Amygdala (tissue), 56 donors: ENCODE results near the gene RAPGEF4.
"Not testable (repeated sequence)": the region's sequence is repeated elsewhere in the genome, so short reads cannot be mapped to it uniquely, and the experiment has no call there.

ENCODE experiments used
- DNase-seq, 56 donors: peaks; one replicate each; lab custom pipeline; 2025; lab: John Stamatoyannopoulos, UW

RAPGEF4 gene

DNA sequence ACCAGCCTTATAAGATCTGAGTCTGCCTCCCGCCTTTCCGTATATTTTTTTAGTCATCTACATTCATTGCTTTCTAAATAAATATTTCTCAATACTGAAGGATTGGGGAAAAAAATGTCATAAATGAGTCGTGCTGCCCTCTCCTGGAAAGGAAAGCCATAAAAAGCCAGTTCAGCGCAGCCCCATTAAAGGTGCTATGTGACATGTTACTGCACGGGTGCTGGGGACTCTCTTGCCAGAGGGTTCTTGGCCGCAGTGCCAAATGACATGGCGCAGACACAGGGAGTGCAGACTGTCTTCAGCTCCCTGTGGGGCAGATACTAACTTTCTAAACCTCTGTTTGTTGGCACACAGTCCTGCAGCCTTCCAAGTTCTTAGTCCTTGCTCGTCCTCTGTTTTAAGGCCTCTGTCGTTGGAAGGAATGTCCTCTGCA lies 286.3 kb downstream of the RAPGEF4 start:
- DNase-seq: no peak

DNA sequence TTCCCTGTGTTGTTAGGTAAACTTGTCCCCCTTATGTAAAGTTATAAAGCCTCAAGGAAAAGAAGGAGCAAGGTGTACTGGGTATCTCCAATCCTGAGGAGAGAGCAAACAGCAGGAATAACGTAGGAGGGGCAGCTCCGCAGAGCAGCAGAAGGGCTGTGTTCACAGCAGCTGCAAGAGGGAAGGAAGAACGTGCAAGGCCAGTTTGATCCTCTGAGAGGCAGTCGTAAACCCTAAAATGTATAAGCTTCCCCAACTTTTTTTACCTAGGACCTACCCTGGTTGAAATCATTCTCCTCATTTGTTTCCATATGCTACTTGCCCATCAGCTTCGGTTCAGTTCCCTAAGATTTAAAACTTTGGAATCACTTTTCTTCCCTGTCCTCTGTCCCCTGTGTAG lies 288.1 kb downstream of the RAPGEF4 start:
- no peak for DNase-seq

DNA sequence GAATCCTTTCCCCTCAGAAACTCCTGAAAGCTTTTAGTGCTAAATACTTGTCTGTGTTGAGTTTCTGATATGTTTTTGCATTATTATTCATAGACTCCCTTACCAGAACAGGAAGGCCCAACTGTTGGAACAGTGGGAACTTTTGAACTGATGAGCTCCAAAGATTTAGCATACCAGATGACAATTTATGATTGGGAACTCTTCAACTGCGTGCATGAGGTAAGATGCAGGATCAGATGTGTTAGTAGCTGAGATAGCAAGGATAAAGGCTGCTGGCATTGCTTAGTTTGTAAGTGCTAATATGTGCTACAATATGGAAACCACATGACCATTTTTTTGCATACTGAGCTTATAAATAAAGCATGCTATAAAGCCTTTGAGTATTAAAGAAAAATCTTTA lies 290.8 kb downstream of the RAPGEF4 start:
- DNase-seq: no peak

DNA sequence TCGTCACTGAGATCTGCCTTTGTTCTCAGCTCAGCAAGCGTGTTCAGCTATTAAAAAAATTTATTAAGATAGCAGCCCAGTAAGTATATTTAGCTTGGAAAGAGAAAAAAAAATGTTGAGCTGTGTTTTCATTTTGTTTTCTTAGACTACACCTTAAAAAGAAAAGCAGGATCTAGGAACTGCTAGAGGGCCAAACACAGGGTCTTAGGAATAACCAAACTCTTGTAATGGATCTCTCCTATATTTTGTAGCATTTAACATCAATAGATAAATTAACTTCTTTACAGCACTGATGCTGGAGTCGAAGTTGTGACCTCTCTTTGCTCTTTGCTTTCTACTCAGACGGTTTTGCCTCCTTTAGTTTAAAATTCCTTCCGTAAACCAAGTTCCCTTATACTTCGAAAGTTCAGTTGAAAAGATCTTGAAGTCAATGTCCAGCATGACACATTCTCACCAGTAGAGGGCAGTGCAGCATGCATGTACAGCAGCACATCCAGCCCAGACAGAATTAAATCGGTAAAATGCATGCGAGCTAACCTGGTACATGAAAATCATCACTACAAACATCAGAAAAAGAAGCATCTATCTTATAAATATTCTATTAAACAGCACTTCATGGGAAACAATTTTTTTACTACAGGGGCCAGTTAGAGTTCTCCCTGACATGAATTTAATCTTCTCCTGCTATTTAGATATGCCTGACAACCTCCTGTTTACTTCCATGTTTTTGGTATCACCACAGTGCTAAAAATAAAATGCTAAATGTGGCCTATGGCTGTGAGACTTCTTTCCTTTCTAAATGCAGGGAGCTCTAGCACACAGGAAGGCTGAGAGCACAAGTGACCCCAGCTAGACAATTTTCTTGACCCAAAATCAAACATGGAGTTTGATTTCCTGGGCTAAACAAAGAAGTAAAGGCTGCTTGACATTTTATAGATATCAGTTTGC lies 291.8 kb downstream of the RAPGEF4 start:
- peak in 51 of 56 donors; percentile 1 to 92 (median 50) for DNase-seq

DNA sequence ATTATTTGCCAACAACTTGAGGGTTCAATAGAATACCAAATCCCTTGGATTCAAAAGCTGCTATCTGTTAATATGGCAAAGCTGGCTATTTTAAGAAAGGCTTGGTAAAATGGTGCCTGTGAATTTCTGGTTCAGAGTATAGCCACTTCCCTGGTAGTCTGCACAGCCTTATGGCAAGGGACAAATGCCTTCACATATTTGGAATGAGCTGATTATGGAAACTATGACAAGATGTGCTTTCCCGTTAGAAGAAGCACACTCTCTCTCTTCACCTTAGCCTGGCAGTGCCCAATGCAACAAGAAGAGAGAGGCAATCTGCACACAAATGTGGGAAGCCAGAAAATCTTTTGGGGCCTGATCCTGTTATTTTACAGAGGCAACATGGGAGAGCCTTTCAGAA lies 292.5 kb downstream of the RAPGEF4 start:
- DNase-seq: no peak

DNA sequence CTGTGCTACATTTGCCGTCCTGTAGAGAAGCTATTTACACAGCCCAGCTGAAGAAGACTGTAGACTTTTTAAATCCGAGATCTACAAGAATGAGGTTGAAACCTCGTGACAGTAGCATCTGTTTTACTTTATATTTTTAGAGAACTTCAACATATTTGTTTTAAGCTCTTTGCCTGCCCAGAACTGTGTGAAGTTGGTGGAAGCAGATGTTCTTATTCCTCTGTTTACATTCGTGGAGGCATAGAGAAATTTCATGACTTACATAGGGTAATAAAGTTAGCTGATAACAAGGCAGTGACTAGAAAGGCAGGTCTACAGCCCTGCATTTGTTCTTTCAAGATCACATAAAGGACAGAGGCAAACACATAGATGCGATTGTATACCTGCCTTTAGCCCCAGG lies 293.0 kb downstream of the RAPGEF4 start:
- peak in 1 of 56 donors; percentile 8 for DNase-seq

DNA sequence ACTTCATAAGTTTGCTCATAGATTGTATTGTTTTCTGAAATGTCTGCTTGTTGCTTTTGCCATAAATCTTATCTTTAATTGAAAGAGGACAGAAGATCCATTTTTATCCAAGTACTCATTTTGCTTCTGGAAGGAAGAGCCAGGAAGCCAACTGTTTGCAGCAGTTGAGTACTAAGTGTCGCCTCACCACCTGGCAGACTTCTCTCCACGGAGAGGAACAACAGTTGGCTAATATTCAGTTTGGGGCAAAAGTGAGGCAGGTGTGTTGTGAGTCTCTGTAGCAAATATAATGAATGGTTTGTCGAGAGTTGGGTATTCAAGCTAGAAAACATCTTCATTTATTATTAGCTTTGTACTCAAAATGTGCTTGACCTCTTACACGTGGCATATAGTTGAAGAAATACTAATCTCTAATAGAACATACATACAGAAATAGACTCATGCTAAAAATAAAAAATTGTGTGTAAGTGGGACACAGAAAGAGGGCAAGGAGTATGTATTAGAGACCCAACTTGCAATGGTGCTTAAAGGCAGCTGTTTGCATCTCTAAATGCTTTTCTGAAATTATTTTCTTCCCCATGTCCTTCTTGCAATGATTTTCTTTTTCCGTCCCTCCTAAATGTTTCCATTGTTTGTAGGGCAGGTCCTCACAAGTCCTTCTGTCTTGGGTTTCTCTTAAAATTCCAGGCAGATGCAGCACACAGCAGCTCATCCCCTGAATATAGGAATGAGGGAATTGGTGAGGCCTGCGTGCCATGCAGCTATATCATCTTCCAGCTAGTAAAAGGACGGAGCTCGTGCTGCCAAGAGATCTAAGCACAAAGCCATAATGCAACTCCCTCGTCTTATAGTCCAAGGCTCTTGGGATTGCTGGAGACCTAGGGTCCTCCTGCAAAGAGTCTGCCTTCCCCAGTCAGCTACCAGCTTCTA lies 295.2 kb downstream of the RAPGEF4 start:
- DNase-seq: no peak

DNA sequence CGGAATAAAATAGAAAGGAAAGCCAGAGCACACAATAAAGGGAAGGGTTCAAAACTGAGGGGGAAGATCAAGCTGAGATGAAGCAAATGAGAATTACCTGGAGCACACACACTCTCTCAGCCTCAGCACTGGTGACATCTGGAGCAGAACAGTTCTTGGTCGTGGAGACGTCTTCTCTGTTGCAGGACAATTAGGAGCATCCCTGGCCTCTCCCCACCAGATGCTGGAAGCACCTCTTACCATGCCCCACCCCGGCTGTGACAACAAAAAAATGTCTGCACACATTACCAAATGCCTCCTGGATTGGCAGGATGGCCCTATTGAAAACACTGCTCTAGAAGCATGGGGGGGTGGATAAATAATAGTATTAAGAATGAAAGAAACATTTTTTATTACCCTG lies 296.4 kb downstream of the RAPGEF4 start:
- DNase-seq: no peak

DNA sequence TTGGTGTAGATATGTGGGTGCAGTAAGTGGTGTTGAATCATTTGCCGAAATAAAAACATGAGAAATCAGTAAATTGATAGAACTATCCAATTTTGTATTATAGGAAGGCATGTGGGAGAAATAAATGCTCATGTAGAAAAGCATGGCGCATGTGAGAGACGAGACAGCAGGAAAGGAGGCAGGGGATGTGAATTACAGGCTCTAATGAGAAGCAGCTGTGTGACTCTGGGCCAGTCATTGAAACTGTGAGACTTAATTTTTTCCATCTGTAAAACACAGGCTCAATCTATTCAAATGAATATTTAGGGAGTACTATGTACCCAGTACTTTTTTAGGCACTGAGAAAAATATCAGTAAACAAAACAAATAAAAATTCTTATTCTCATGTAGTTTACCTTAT lies 297.4 kb downstream of the RAPGEF4 start:
- DNase-seq: no peak

DNA sequence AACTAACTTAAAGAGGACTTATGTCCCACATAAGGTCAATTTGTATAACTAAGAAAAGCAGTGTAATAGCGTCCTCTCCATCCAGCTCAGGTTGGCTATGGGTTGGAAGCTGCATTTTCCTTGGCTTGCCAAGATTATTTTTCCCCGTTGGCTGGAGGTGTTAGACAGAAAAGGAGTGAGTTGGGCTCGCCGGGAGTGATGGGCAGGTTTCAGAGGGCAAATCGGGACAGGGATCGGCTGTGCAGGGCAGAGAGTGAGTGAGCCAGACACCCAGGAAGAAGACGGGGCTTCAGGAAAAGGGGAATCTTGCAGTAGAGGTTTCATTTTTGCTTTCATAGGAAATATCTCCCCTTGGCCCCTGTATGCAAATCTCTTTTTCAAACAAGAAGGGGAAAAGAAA lies 298.5 kb downstream of the RAPGEF4 start:
- no peak for DNase-seq

DNA sequence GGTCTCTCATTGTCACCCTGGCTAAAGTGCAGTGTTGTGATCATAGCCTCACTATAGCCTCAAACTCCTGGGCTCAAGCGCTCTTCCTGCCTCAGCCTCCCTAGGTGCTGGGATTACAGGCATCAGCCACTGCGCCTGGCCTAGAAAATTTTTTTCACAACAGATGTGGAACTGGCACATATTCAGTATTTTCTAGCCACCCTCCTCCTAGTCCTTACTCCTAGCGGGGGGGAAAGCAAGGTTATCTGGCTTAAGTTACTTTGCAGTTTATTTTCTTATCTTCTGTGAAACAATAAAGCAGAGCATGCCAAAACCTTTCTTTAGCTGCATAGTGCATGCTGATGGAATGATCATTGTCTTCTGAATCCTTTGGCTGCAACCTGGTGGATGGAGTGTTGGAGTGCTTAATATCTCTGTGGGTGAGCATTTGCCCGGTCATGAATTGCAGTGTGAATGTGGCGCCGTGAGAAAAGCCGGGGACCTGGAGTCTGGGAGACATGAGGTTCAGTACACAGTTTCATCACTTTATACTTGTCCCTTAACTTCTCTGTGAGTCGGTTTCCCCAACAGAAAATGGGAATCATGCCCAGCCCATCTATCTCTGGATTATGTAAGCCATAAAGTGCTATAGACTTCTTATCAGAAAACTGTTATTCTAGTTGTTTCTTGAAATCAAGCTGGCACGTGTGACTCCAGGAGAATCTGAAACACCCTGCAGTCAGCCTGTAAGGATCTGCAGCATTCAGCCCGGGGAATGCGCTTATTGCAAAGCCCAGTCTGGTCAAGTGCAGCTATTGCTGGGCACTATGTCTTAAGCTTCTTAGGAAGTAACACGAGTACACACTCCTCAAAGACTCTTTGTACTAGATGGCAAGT lies 301.8 kb downstream of the RAPGEF4 start:
- DNase-seq: no peak

DNA sequence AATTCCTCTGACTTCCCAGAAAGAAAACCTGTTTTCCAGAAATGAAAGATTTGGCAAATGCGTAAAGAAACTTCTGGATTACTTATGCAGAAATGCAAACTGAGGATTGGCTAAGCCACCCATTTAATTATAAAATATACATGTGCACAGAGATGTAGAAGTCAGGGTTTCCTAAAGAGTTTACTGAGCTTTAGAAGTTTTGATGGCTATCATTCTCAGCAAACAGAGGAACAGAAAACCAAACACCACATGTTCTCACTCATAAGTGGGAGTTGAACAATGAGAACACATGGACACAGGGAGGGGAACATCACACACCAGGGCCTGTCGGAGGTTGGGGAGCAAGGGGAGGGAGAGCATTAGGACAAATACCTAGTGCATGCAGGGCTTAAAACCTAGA lies 302.6 kb downstream of the RAPGEF4 start:
- DNase-seq: not testable (repeated sequence)

DNA sequence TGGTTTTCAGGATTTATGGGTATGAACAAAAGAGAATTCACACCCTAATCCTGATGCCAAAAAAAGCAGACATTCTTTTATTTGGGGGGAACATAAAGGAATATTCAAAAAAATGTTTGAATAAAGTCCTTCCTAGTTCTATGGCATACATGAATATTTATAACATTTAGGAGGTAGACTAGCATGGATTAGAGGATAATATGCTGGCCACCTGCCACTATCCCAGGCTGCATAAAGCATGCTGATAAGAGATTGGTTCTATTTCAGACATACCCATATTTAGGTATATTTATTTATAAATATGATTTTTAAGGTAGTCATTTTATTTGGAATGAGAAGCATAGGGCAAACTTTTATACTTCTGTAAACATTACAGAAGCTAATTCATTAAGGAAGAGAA lies 305.1 kb downstream of the RAPGEF4 start:
- no peak for DNase-seq

DNA sequence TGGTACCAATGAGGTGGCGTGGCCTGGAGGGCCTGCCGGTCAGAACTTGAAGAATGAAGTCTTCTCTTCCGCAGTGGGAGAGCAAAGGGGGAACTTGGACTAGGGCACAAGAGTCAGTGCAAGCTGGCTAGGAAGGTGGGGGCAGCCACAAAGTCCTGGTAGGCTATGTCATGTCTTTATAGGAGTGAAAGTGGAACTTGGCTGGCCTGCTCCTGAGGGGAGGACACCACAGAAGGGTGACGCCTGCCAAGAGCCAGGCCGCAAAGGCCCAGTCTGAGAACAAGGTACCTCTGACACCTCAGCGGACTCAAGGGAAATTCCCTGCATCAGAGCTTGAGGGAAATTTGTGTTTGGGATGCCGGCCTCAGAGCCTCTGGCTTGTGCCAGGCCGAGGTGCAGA lies 307.8 kb downstream of the RAPGEF4 start:
- DNase-seq: peak in 14 of 56 donors; percentile 5 to 47 (median 12)

DNA sequence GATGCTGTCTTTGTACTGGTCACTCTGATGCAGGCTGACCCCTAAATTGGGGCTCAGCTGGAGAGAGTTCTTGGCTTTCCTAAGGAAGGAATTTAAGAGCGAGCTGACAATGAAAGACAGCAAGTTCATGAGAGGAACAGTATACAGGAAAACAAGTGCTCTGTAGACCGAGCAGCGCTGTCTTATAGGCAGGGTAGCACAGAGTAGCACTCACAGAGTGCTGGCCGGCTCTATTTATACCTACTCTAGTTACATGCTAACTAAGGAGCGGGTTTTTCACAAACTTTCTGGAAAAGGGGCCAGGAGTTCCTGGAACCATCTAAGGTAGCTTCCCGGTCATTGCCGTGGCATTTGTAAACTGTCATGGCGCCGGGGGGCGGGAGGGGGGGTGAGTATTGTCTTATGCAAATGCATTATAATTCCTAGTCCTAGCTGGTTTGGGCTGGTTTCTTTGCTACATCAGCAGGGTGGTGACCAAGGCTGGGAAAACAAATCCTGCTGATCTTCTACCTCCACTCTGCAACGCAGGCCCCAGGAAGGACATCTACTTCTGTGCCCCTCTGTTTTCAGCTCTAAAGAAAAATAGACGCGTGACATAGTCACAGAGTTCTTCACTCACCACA lies 308.4 kb downstream of the RAPGEF4 start:
- DNase-seq: no peak

DNA sequence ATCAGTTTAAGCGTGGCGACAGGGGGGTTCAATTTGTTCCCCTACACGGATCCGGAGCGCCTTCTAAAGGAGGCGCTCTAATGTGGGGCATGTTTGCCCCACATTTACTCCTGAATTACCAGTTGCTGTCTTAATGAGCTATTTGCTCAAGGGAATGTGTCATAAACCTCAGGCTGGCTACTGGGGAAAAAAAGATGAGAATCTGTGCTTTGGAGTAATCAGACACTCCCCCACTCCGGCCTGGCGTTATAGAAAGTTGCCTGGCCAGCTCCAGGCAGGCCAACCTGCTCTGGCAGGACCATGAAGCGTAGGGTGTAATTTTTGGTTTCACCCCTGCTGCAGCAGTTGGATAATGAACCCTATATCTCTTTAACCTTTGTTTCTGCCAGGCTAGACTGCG lies 309.0 kb downstream of the RAPGEF4 start:
- no peak for DNase-seq

DNA sequence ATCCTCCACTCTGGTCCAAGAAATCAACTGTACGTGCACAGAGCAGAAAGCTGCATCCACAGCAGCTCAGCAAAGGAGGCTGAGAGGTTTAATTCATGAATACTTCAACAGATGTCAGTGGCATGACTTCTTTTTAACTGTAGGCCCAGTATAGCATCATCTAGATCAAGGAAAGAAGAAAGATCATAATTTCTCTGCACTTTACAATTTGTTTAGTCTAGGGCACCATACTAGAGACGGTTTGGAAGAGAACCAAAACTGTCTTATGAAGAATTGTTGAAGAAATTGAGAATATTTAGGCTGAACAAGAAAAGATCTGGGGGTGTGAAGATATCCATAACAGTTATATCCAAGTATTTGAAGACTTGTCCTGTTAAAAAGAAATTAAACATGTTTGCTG lies 309.5 kb downstream of the RAPGEF4 start:
- DNase-seq: no peak

DNA sequence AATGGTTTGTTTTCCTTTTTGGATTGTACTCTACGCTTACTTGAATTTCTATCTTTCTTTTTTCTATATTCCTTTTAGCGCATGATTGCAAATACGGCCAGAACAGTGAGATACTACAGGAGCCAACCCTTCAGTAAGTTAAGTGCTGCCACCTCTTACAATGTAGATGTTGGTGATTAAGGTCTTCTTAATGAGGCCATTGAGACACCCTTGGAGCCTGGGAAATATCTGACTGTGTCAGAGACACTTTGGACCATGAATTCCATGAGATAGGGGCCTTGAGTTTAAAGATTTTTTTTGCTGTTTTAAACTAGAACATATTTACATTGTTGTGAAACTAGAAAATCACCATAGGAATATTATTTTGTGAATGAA lies 312.9 kb downstream of the RAPGEF4 start:
- no peak for DNase-seq

DNA sequence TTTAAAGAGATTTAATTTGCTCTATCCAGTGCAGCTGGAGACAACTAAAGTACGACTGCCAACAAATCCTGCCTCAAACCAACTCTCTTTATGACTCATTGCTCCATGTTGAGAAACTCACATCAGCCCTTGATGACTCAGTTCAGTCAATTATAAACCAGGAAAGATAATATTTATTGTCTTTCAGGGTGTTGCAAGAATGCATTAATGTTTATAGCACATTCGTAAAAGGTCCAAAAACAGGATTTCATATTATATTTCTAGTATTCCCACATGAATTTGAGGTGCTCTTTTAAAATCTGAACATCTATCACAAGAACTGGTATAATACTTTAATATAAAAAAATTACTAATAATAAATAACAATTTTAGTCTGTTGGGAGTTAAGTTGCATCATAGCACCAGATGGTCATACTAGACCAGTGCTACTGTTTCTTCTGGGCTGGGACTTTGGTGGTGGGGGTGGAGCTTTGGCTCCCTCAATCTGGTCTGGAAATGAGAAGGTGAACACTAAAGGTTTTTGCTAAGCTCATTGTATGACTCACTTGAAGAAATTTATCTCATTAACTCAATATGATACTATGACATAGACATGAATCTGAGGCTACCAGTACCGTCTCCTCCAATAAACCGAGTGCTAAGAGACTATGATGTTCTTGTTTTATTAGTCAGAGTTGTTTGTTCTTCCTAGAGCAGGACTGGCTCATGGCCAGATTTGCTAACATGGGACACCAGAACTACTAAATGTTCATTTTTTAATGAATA lies 313.4 kb downstream of the RAPGEF4 start:
- DNase-seq: peak in 4 of 56 donors; percentile 1 to 18 (median 7)
